ENCODE data around the gene AKAIN1. TPM values are rescaled to one million over a fixed set of nuclear protein-coding genes. Genes with fewer than 3 reads are reported as not detected.

Gene AKAIN1
- total and polyA plus RNA-seq, 10 of the 15 experiments (the other 5 are each of a cell fraction or from before 2014, with no cell fraction given), result not detected

DNA sequence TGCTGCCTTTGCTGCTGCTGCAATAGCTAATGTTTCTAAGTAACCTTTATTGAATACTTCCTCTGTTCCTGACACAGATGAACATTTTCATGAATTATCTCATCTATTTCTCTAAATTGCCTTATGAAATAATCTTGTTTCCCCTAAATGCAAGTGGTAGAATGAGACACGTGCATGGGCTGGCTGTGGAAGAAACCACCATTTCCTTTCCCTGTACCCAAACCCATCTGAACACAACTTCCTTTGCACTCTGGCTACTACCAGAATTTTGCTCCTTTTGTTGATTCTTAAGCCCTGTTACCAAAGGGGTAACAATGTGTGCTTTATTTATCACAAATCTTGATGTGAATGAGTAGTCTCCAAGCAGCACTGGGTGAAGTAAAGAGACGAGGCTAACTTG is 29.2 kb downstream of the AKAIN1 start:
- ChIA-PET RAD21 (ENCODE audit: unreplicated experiment) (no interaction called here), POLR2A (no interaction called here), CTCF (no interaction called here), SMC1A (ENCODE audit: uncharacterized antibody, unreplicated experiment) (no interaction called here)
- ATAC-seq (no peak), DNase-seq (ENCODE audit: low read depth, low spot score) (no peak), FAIRE-seq (no peak)
- no peaks in the 10 kb centered on the region for H4K20me1 ChIP-seq (ENCODE audit: control insufficient read depth, insufficient read depth)
- H3K9ac ChIP-seq (ENCODE audit: control insufficient read depth, insufficient read depth, low read length), result no peak overlapping the region
- H3K27ac ChIP-seq (ENCODE audit: control insufficient read depth, insufficient read depth), result no peak overlapping the region
- H3K27me3 ChIP-seq (replicated peaks in 1 of 2; ENCODE audit: control insufficient read depth in 2 of 2, insufficient read depth in 2 of 2, low read length in 1 of 2), result no peaks in the 10 kb centered on the region
- H3K79me2 ChIP-seq (ENCODE audit: control insufficient read depth, insufficient read depth, low read length), result no peaks in the 10 kb centered on the region
- H2AFZ ChIP-seq (ENCODE audit: control insufficient read depth, low read depth, low read length), result no peak overlapping the region
- no TSS peak for BruUV-seq (replicated peaks)
- intact Hi-C loops (cut with micrococcal nuclease; ENCODE audit: unreplicated experiment), result no loop called here
- in situ Hi-C loops (cut with MboI), result no loop called here
- WGBS (ENCODE audit: insufficient coverage, insufficient replicate concordance, low lambda C conversion rate, missing lambda C conversion rate), result 0% methylated on average over 2 of the region's 2 CpGs
- H3K4me2 ChIP-seq (ENCODE audit: control insufficient read depth, insufficient read depth), result no peak overlapping the region
- no peaks in the 10 kb centered on the region for H3K9me3 ChIP-seq (replicated peaks; ENCODE audit: control insufficient read depth, insufficient read depth, low read length)
- TF ChIP-seq MYC (IDR thresholded peaks at IDR 0.05; ENCODE audit: insufficient read depth, insufficient read length, insufficient replicate concordance, low read length, severe bottlenecking) (no peak), CHD4 (IDR thresholded peaks at IDR 0.05) (no peak), TBL1XR1 (IDR thresholded peaks at IDR 0.05; ENCODE audit: low read depth, low read length) (no peak), GATAD2B (conservative IDR thresholded peaks at IDR 0.05; ENCODE audit: low read depth) (no peak), STAT3 (IDR thresholded peaks at IDR 0.05; ENCODE audit: low read depth, low read length) (no peak), CBX5 (IDR thresholded peaks at IDR 0.05; ENCODE audit: low read depth) (no peak), MXI1 (IDR thresholded peaks at IDR 0.05; ENCODE audit: low read depth, low read length) (no peak)
- H3K4me3 ChIP-seq, result no peak overlapping the region
- H3K4me1 ChIP-seq (ENCODE audit: control insufficient read depth, insufficient read depth, low read length), result no peaks in the 10 kb centered on the region
- H3K36me3 ChIP-seq (ENCODE audit: control insufficient read depth in 2 of 2, insufficient read depth in 2 of 2, low read length in 1 of 2), result no peaks in the 10 kb centered on the region

DNA sequence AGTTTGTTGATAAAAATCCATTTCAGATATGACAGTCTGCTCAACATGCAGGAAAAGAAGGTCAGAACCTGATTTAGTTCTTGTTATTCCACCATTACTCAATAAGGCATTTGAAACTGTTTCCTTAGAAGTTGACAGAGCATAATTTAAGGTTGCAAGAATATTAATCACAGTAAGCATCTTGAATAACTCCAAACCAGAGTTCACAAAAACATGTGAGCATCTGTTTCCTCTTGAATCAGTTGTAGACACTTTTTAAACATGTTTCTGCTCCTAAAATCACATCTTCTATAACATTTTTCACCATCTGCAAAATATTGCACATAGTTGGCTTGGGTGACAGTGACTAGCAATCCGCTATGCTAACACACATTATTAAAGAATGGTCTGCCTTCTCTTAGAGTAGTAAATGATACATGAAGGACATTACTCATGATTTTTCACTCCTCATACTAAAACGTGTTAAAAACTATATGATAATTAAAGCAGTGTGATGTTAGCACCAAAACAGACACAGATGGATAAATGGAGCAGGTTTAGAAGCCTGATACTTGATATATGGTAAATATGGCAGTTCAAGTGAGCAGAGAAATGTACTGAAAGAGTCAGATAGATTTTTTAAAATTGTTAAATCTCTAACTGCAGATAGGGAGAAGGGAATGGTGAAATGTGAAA is 30.3 kb downstream of the AKAIN1 start:
- no peak for ATAC-seq
- 0% methylated on average over 2 of the region's 2 CpGs for WGBS (ENCODE audit: insufficient coverage, insufficient replicate concordance, low lambda C conversion rate, missing lambda C conversion rate)
- H2AFZ ChIP-seq (ENCODE audit: control insufficient read depth, low read depth, low read length), result no peak overlapping the region
- no peak overlapping the region for H3K27ac ChIP-seq (ENCODE audit: control insufficient read depth, insufficient read depth)
- H3K27me3 ChIP-seq (replicated peaks in 1 of 2; ENCODE audit: control insufficient read depth in 2 of 2, insufficient read depth in 2 of 2, low read length in 1 of 2), result no peaks in the 10 kb centered on the region
- no peak overlapping the region for H3K4me2 ChIP-seq (ENCODE audit: control insufficient read depth, insufficient read depth)
- no TSS peak for BruUV-seq (replicated peaks)
- no peaks in the 10 kb centered on the region for H3K79me2 ChIP-seq (ENCODE audit: control insufficient read depth, insufficient read depth, low read length)
- in situ Hi-C loops (cut with MboI) (no loop called here), intact Hi-C loops (cut with micrococcal nuclease; ENCODE audit: unreplicated experiment) (no loop called here)
- no peaks in the 10 kb centered on the region for H4K20me1 ChIP-seq (ENCODE audit: control insufficient read depth, insufficient read depth)
- no peaks in the 10 kb centered on the region for H3K36me3 ChIP-seq (ENCODE audit: control insufficient read depth in 2 of 2, insufficient read depth in 2 of 2, low read length in 1 of 2)
- DNase-seq (ENCODE audit: low read depth, low spot score), result no peak
- no peaks in the 10 kb centered on the region for H3K4me1 ChIP-seq (ENCODE audit: control insufficient read depth, insufficient read depth, low read length)
- ChIA-PET SMC1A (ENCODE audit: uncharacterized antibody, unreplicated experiment) (no interaction called here), POLR2A (no interaction called here), RAD21 (ENCODE audit: unreplicated experiment) (no interaction called here), CTCF (no interaction called here)
- H3K9me3 ChIP-seq (replicated peaks; ENCODE audit: control insufficient read depth, insufficient read depth, low read length), result no peaks in the 10 kb centered on the region
- H3K4me3 ChIP-seq, result no peak overlapping the region
- H3K9ac ChIP-seq (ENCODE audit: control insufficient read depth, insufficient read depth, low read length), result no peak overlapping the region
- FAIRE-seq, result no peak
- TF ChIP-seq, protein P1, sequence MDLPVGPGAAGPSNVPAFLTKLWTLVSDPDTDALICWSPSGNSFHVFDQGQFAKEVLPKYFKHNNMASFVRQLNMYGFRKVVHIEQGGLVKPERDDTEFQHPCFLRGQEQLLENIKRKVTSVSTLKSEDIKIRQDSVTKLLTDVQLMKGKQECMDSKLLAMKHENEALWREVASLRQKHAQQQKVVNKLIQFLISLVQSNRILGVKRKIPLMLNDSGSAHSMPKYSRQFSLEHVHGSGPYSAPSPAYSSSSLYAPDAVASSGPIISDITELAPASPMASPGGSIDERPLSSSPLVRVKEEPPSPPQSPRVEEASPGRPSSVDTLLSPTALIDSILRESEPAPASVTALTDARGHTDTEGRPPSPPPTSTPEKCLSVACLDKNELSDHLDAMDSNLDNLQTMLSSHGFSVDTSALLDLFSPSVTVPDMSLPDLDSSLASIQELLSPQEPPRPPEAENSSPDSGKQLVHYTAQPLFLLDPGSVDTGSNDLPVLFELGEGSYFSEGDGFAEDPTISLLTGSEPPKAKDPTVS (IDR thresholded peaks at IDR 0.05; ENCODE audit: low read depth, low read length), result no peak
- TF ChIP-seq GABPA (IDR thresholded peaks at IDR 0.05; ENCODE audit: low read depth) (no peak), SIX5 (IDR thresholded peaks at IDR 0.05; ENCODE audit: low read depth, low read length, severe bottlenecking) (no peak), RELA (IDR thresholded peaks at IDR 0.05; ENCODE audit: borderline replicate concordance, partially characterized antibody) (no peak)
- TF ChIP-seq, protein P2, sequence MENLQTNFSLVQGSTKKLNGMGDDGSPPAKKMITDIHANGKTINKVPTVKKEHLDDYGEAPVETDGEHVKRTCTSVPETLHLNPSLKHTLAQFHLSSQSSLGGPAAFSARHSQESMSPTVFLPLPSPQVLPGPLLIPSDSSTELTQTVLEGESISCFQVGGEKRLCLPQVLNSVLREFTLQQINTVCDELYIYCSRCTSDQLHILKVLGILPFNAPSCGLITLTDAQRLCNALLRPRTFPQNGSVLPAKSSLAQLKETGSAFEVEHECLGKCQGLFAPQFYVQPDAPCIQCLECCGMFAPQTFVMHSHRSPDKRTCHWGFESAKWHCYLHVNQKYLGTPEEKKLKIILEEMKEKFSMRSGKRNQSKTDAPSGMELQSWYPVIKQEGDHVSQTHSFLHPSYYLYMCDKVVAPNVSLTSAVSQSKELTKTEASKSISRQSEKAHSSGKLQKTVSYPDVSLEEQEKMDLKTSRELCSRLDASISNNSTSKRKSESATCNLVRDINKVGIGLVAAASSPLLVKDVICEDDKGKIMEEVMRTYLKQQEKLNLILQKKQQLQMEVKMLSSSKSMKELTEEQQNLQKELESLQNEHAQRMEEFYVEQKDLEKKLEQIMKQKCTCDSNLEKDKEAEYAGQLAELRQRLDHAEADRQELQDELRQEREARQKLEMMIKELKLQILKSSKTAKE (IDR thresholded peaks at IDR 0.05; ENCODE audit: low read depth, poor library complexity, severe bottlenecking), result no peak
- TF ChIP-seq, protein P3, sequence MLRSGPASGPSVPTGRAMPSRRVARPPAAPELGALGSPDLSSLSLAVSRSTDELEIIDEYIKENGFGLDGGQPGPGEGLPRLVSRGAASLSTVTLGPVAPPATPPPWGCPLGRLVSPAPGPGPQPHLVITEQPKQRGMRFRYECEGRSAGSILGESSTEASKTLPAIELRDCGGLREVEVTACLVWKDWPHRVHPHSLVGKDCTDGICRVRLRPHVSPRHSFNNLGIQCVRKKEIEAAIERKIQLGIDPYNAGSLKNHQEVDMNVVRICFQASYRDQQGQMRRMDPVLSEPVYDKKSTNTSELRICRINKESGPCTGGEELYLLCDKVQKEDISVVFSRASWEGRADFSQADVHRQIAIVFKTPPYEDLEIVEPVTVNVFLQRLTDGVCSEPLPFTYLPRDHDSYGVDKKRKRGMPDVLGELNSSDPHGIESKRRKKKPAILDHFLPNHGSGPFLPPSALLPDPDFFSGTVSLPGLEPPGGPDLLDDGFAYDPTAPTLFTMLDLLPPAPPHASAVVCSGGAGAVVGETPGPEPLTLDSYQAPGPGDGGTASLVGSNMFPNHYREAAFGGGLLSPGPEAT (IDR thresholded peaks at IDR 0.05; ENCODE audit: low read depth), result no peak

Data from GM12878 (cell line).